A549 (cell line): ENCODE data around the gene DFFB. TPM values are rescaled to one million over a fixed set of nuclear protein-coding genes. Genes with fewer than 3 reads are reported as not detected.

Experiments used
- ATAC-seq, 2 experiments: fragments of 200-7000 bp in 1 of 2; fragments of >200 bp in 1 of 2; cut with Nextera tagmentation in 1 of 2; cut with Tn5 transposase in 1 of 2; 3 replicates each; pipeline versions ENCODE4 v1.8.0 to v1.9.1; 2018 to 2020; ENCODE audit warnings: mild to moderate bottlenecking in 1 of 2, moderate library complexity in 1 of 2
- CTCF ChIA-PET: fragments of 300-600 bp; sonication (Branson Sonifier 250); formaldehyde crosslinking; extraction: SDS; loops from one replicate; lab custom pipeline; 2021; ENCODE audit warnings: antibody characterized with exemption, inconsistent platforms; lab: Yijun Ruan, JAX
- POLR2A ChIA-PET: fragments of 350-600 bp; formaldehyde crosslinking; extraction: SDS; loops from one replicate; lab custom pipeline; 2021; ENCODE audit warnings: antibody characterized with exemption, inconsistent platforms; lab: Yijun Ruan, JAX
- DNase-seq, 2 experiments: peaks; one replicate each; pipeline versions ENCODE4 v3.0.0 to v3.0.0-alpha.2; 2011 to 2016; ENCODE audit warnings: low read depth in 1 of 2, low spot score in 1 of 2
- FAIRE-seq: peaks from 2 replicates; lab custom pipeline; 2011; peaks lifted over from hg19 to GRCh38; lab: Jason Lieb, UNC
- H3K27ac ChIP-seq, 2 experiments: fragments of >200 bp; sonication (Bioruptor Twin); formaldehyde crosslinking; 3 replicates each; pipeline ENCODE4 v1.5.1; 2016 to 2017
- H3K4me1 ChIP-seq: fragments of >200 bp; sonication (Bioruptor Twin); formaldehyde crosslinking; 3 replicates; pipeline ENCODE4 v1.6.1; 2016
- H3K4me2 ChIP-seq: fragments of >200 bp; sonication (Bioruptor Twin); formaldehyde crosslinking; 3 replicates; pipeline ENCODE4 v1.6.1; 2016
- H3K4me3 ChIP-seq: fragments of >200 bp; sonication (Bioruptor Twin); formaldehyde crosslinking; 3 replicates; pipeline ENCODE4 v1.5.1; 2016
- H3K9me3 ChIP-seq: fragments of >200 bp; sonication (Bioruptor Twin); formaldehyde crosslinking; 3 replicates; pipeline ENCODE4 v1.6.1; 2016
- CHD4 ChIP-seq: fragments of 200-600 bp; sonication (generic); IDR thresholded peaks from 2 replicates; pipeline ENCODE4 v1.6.1; 2016; ENCODE audit warnings: antibody characterized with exemption, mild to moderate bottlenecking, borderline replicate concordance
- CTCF ChIP-seq: fragments of >200 bp; sonication (Bioruptor Twin); formaldehyde crosslinking; IDR thresholded peaks from 3 replicates; pipeline ENCODE4 v1.5.1; 2016
- ESRRA ChIP-seq: fragments of 150-350 bp; IDR thresholded peaks from 2 replicates; pipeline ENCODE4 v1.6.1; 2014; ENCODE audit warnings: mild to moderate bottlenecking, low read length, borderline replicate concordance
- FOSL2 ChIP-seq, 2 experiments: fragments of 450-650 bp in 1 of 2; fragments of >200 bp in 1 of 2; sonication (Bioruptor Twin) in 1 of 2; formaldehyde crosslinking; IDR thresholded peaks; 2 replicates each; pipeline versions ENCODE4 v1.5.0 to v1.6.1; 2016 to 2020; ENCODE audit warnings: mild to moderate bottlenecking in 1 of 2, moderate library complexity in 1 of 2
- HDAC2 ChIP-seq: fragments of 200-600 bp; sonication (generic); IDR thresholded peaks from 2 replicates; pipeline ENCODE4 v1.6.1; 2016
- HMGXB4 ChIP-seq: fragments of 250-450 bp; sonication (Bioruptor Pico); IDR thresholded peaks from 2 replicates; pipeline ENCODE4 v1.5.0; 2021; ENCODE audit warnings: mild to moderate bottlenecking, moderate library complexity, borderline replicate concordance
- HOXA7 ChIP-seq: fragments of 250-450 bp; sonication (Bioruptor Pico); IDR thresholded peaks from 2 replicates; pipeline ENCODE4 v1.5.0; 2020; ENCODE audit warnings: mild to moderate bottlenecking, moderate library complexity
- NFE2L2 ChIP-seq: fragments of 150-350 bp; conservative IDR thresholded peaks from 2 replicates; pipeline ENCODE4 v1.6.1; 2014; ENCODE audit warnings: low read length
- NR3C1 ChIP-seq: fragments of >200 bp; sonication (Bioruptor Twin); formaldehyde crosslinking; IDR thresholded peaks from 3 replicates; pipeline ENCODE4 v1.6.1; 2017
- POLR2AphosphoS2 ChIP-seq: conservative IDR thresholded peaks from 2 replicates; pipeline ENCODE4 v1.6.1; 2012; ENCODE audit warnings: low read length, improper control_type of control experiment, inconsistent platforms
- RAD21 ChIP-seq, 2 experiments: fragments of >200 bp in 1 of 2; sonication (Bioruptor Twin) in 1 of 2; formaldehyde crosslinking in 1 of 2; IDR thresholded peaks in 1 of 2; conservative IDR thresholded peaks in 1 of 2; 2 replicates in 1 of 2; 3 replicates in 1 of 2; pipeline ENCODE4 v1.6.1; 2012 to 2018; ENCODE audit warnings: inconsistent platforms in 1 of 2
- RARB ChIP-seq: fragments of 250-450 bp; sonication (Bioruptor Pico); IDR thresholded peaks from 2 replicates; pipeline ENCODE4 v1.8.0; 2021; ENCODE audit warnings: mild to moderate bottlenecking, moderate library complexity
- RCOR1 ChIP-seq: fragments of 150-350 bp; IDR thresholded peaks from 2 replicates; pipeline ENCODE4 v1.6.1; 2014; ENCODE audit warnings: antibody characterized with exemption, low read length, low read depth
- RFX5 ChIP-seq: fragments of 450-650 bp; IDR thresholded peaks from 2 replicates; pipeline ENCODE4 v1.7.1; 2014; ENCODE audit warnings: antibody characterized with exemption, mild to moderate bottlenecking, moderate library complexity
- TP53 ChIP-seq: fragments of 250-450 bp; sonication (Bioruptor Pico); IDR thresholded peaks from 2 replicates; pipeline ENCODE4 v1.5.0; 2021; ENCODE audit warnings: mild to moderate bottlenecking, moderate library complexity
- USF2 ChIP-seq: fragments of 450-650 bp; IDR thresholded peaks from 2 replicates; pipeline ENCODE4 v1.6.1; 2014; ENCODE audit warnings: antibody characterized with exemption
- ZC3H11A ChIP-seq: fragments of 450-650 bp; IDR thresholded peaks from 2 replicates; pipeline ENCODE4 v1.6.1; 2014; ENCODE audit warnings: antibody characterized with exemption, mild to moderate bottlenecking
- WGBS: methylation state at CpG from one replicate; pipeline ENCODE4 v1.1.6; 2017; ENCODE audit errors: missing lambda C conversion rate; 5-methylcytosine and 5-hydroxymethylcytosine counted together
- polyA plus RNA-seq, 4 experiments: library from polyadenylated mRNA; depleted of rRNA in 3 of 4; stranded (reverse); fragments of >200 nt; fragmentation: RNase III in 1 of 4; extraction: RNeasy Plus Mini Kit Qiagen cat#74134 plus additional on column Dnase treatment in 1 of 4; gene quantifications; 2 replicates in 3 of 4; 3 replicates in 1 of 4; pipeline ENCODE4 v1.2.3, GENCODE V29; 2011 to 2017
- TF ChIP-seq, protein P1 (sequence below): fragments of 200-600 bp; sonication (generic); IDR thresholded peaks from 2 replicates; pipeline ENCODE4 v1.6.1; 2016; ENCODE audit warnings: antibody characterized with exemption, mild to moderate bottlenecking, moderate library complexity
- TF ChIP-seq, protein P2 (sequence below): IDR thresholded peaks from 2 replicates; pipeline ENCODE4 v1.6.1; 2012

The DFFB gene
- polyA plus RNA-seq, 2 of the 4 experiments (the other 2 are of a cell fraction), result 2.5 to 3.7 TPM

GRCh38 chr1:3836421-3836820 is 20.9 kb upstream of the DFFB start:
- ChIA-PET POLR2A (no interaction called here), CTCF (no interaction called here)
- 93% methylated on average over 11 of the region's 11 CpGs for WGBS
- H3K27ac ChIP-seq, result no peak overlapping the region
- no peak overlapping the region for H3K4me3 ChIP-seq
- TF ChIP-seq TP53 (CRISPR knock-in tag) (no peak), ZC3H11A (no peak), NR3C1 (no peak), HDAC2 (no peak), NFE2L2 (no peak), RAD21 (conservative IDR thresholded peaks at IDR 0.05 in 1 of 2, IDR thresholded peaks at IDR 0.05 in 1 of 2) (no peak), RARB (no peak), ESRRA (no peak), HMGXB4 (CRISPR knock-in tag) (no peak), CTCF (no peak), USF2 (no peak), HOXA7 (CRISPR knock-in tag) (no peak), RFX5 (no peak), FOSL2 (IDR thresholded peaks at IDR 0.05) (no peak), FOSL2 (CRISPR knock-in tag; IDR thresholded peaks at IDR 0.05) (no peak), POLR2AphosphoS2 (no peak), CHD4 (no peak), RCOR1 (no peak)
- TF ChIP-seq, protein P1, sequence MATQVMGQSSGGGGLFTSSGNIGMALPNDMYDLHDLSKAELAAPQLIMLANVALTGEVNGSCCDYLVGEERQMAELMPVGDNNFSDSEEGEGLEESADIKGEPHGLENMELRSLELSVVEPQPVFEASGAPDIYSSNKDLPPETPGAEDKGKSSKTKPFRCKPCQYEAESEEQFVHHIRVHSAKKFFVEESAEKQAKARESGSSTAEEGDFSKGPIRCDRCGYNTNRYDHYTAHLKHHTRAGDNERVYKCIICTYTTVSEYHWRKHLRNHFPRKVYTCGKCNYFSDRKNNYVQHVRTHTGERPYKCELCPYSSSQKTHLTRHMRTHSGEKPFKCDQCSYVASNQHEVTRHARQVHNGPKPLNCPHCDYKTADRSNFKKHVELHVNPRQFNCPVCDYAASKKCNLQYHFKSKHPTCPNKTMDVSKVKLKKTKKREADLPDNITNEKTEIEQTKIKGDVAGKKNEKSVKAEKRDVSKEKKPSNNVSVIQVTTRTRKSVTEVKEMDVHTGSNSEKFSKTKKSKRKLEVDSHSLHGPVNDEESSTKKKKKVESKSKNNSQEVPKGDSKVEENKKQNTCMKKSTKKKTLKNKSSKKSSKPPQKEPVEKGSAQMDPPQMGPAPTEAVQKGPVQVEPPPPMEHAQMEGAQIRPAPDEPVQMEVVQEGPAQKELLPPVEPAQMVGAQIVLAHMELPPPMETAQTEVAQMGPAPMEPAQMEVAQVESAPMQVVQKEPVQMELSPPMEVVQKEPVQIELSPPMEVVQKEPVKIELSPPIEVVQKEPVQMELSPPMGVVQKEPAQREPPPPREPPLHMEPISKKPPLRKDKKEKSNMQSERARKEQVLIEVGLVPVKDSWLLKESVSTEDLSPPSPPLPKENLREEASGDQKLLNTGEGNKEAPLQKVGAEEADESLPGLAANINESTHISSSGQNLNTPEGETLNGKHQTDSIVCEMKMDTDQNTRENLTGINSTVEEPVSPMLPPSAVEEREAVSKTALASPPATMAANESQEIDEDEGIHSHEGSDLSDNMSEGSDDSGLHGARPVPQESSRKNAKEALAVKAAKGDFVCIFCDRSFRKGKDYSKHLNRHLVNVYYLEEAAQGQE, result no peak
- TF ChIP-seq, protein P2, sequence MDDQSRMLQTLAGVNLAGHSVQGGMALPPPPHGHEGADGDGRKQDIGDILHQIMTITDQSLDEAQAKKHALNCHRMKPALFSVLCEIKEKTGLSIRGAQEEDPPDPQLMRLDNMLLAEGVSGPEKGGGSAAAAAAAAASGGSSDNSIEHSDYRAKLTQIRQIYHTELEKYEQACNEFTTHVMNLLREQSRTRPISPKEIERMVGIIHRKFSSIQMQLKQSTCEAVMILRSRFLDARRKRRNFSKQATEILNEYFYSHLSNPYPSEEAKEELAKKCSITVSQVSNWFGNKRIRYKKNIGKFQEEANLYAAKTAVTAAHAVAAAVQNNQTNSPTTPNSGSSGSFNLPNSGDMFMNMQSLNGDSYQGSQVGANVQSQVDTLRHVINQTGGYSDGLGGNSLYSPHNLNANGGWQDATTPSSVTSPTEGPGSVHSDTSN, result no peak
- no peaks in the 10 kb centered on the region for H3K4me1 ChIP-seq
- no peak overlapping the region for H3K4me2 ChIP-seq
- DNase-seq, result no peak
- ATAC-seq, result no peak
- no peak for FAIRE-seq
- peaks cover 7% of the 10 kb centered on the region; the same call in 2 of the 3 replicates for H3K9me3 ChIP-seq
